Activated naive CD4-positive, alpha-beta T cell treated with anti-CD3 and anti-CD28 coated beads for 36 hours (primary cell): Measurements from ENCODE around the gene CAPN9. TPM values are rescaled to one million over a fixed set of nuclear protein-coding genes. Genes with fewer than 3 reads are reported as not detected.

Experiments used
- CTCF ChIA-PET: fragments of 350-600 bp; sonication (Branson Sonifier 250); formaldehyde crosslinking; loops from one replicate; lab custom pipeline; 2021; ENCODE audit warnings: antibody characterized with exemption; lab: Charles Lee
- DNase-seq: peaks from one replicate; pipeline ENCODE4 v3.0.0-alpha.2; 2020
- H3K27ac Mint-ChIP-seq: one replicate; pipeline ENCODE4 v1.8.0; 2021; ENCODE audit warnings: mild to moderate bottlenecking, mixed read lengths
- H3K27me3 Mint-ChIP-seq: one replicate; pipeline ENCODE4 v1.8.0; 2021; ENCODE audit warnings: low read depth, mixed read lengths
- H3K36me3 Mint-ChIP-seq: one replicate; pipeline ENCODE4 v1.8.0; 2021; ENCODE audit warnings: low read depth, mixed read lengths
- H3K4me1 Mint-ChIP-seq: one replicate; pipeline ENCODE4 v1.8.0; 2021; ENCODE audit warnings: low read depth, mixed read lengths
- H3K4me3 Mint-ChIP-seq: one replicate; pipeline ENCODE4 v1.8.0; 2021; ENCODE audit warnings: mild to moderate bottlenecking, moderate library complexity, mixed read lengths
- H3K9me3 Mint-ChIP-seq: one replicate; pipeline ENCODE4 v1.8.0; 2021; ENCODE audit warnings: mixed read lengths
- intact Hi-C: fragments of 100-400 bp; cut with micrococcal nuclease; formaldehyde crosslinking; loops from one replicate; pipeline ENCODE4 v1.15.1; 2023
- total RNA-seq, 2 experiments: library from RNA; stranded (reverse); gene quantifications; one replicate each; pipeline ENCODE4 v1.2.3, GENCODE V29; 2021

CAPN9 gene
- total RNA-seq, 2 experiments from 2014 or later: not detected

DNA sequence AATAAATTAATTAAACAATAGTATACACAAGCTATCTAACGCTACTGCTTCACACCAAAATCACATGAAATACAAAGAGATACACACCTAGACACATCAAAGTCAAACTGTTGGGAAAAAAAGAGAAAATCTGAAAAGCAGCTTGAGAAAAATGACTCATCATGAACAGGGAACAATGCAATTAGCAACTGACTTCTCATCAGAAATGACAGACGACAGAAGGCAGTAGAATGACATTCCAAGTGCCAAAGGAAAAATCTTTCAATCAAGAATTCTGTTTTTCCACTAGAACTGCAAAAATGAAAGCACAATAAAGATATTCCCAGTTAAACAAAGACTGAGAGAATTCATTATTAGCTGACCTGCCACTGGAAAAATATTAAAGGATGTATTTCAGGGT, 57.2 kb downstream of the CAPN9 start:
- H3K4me3 Mint-ChIP-seq: no peak overlapping the region
- no peaks in the 10 kb centered on the region for H3K36me3 Mint-ChIP-seq
- intact Hi-C loops: no loop called here
- no peak overlapping the region for H3K27ac Mint-ChIP-seq
- no peak for DNase-seq
- H3K9me3 Mint-ChIP-seq: peaks cover 3% of the 10 kb centered on the region
- H3K4me1 Mint-ChIP-seq: no peaks in the 10 kb centered on the region
- CTCF ChIA-PET: interaction anchor here (0.6 kb wide), 1 partner anchor 479 kb away, joined by 3 read pairs; no protein-coding TSS in a partner anchor
- peaks cover 4% of the 10 kb centered on the region for H3K27me3 Mint-ChIP-seq

DNA sequence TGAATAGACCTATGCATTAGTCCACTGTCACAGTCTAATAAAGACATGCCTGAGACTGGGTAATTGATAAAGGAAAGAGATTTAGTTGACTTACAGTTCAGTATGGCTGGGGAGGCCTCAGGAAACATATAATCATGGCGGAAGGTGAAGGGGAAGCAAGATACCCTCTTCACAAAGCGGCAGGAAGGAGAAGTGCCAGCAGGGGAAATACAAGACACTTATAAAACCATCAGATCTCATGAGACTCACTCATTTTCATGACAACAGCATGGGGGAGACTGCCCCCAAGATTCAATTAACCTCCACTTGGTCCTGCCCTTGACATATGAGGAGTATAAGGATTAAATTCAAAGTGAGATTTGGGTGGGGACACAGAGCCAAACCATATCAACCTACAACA, 59.4 kb downstream of the CAPN9 start:
- no peak for DNase-seq
- CTCF ChIA-PET: no interaction called here

DNA sequence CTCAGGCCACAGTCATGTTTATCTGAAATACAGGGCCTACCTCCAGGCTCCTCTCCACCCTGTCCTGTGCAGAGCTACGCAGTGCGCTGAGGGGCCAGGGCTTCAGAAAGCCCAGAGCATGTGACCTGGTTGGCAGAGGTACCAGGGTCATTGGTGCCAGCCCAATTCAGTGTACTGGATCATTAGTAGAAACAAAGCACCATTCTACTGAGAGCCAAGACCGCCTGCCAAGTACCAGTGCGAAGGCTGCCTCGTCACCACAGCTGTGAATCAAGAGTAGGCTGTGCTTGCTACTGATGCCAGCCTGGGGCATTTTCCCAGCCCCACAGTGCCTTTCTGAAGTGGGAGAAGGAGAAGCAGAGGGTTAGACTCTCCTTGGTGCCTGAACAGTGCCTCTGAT, 59.8 kb downstream of the CAPN9 start:
- no peaks in the 10 kb centered on the region for H3K4me1 Mint-ChIP-seq
- intact Hi-C loops: no loop called here
- CTCF ChIA-PET: interaction anchor here (0.7 kb wide), 1 partner anchor 11 kb away, joined by 3 read pairs; no protein-coding TSS in a partner anchor
- no peak for DNase-seq
- H3K36me3 Mint-ChIP-seq: no peaks in the 10 kb centered on the region
- H3K27ac Mint-ChIP-seq: no peak overlapping the region
- H3K4me3 Mint-ChIP-seq: no peak overlapping the region
- peaks cover 7% of the 10 kb centered on the region for H3K9me3 Mint-ChIP-seq
- peaks cover 2% of the 10 kb centered on the region for H3K27me3 Mint-ChIP-seq

More for the DNA sequence above, 59.4 kb downstream of the CAPN9 start:
- Mint-ChIP-seq H3K4me3 (no peak overlapping the region), H3K27ac (no peak overlapping the region), H3K4me1 (no peaks in the 10 kb centered on the region), H3K27me3 (peaks cover 3% of the 10 kb centered on the region), H3K9me3 (peaks cover 5% of the 10 kb centered on the region), H3K36me3 (no peaks in the 10 kb centered on the region)
- intact Hi-C loops: no loop called here

DNA sequence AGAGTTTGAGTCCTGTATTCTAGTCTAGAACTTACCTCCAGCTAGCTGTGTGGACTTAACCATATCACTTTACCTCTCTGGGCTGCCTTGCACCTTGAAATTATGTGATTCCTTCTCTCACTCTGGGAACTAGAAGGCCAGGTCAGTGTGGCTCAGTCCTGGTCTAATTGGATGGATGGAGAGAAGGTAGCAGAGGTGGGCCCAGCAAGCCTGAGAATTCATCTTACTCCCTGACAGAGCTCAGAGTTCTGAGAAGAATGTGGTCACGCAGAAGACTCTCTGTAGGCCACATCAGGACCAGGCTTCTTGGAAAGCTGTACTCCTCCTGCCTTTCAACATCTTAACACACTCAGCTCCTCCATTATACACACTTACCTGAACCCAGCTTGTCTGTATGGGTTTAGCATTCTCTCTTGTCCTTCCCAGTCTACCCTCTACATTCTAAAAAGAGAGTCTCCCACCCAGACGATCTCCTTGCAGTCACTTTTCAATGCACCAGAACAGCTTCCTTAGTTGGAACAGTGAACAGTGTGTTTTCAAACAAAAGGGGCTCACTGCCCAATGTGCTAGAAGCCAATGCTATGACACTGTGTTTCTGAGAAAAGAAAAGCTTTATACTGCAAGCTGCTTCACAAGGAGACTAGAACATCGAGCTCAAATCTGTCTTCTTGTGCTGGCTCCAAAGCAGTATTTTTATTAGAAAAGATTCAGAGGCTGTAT, 60.5 kb downstream of the CAPN9 start:
- intact Hi-C loops: no loop called here
- H3K36me3 Mint-ChIP-seq: peaks cover 2% of the 10 kb centered on the region
- H3K9me3 Mint-ChIP-seq: peaks cover 13% of the 10 kb centered on the region
- H3K4me3 Mint-ChIP-seq: no peak overlapping the region
- H3K27ac Mint-ChIP-seq: no peak overlapping the region
- DNase-seq: no peak
- no peaks in the 10 kb centered on the region for H3K4me1 Mint-ChIP-seq
- CTCF ChIA-PET: interaction anchor here (0.7 kb wide), 1 partner anchor 12 kb away, joined by 3 read pairs; no protein-coding TSS in a partner anchor
- H3K27me3 Mint-ChIP-seq: no peaks in the 10 kb centered on the region

DNA sequence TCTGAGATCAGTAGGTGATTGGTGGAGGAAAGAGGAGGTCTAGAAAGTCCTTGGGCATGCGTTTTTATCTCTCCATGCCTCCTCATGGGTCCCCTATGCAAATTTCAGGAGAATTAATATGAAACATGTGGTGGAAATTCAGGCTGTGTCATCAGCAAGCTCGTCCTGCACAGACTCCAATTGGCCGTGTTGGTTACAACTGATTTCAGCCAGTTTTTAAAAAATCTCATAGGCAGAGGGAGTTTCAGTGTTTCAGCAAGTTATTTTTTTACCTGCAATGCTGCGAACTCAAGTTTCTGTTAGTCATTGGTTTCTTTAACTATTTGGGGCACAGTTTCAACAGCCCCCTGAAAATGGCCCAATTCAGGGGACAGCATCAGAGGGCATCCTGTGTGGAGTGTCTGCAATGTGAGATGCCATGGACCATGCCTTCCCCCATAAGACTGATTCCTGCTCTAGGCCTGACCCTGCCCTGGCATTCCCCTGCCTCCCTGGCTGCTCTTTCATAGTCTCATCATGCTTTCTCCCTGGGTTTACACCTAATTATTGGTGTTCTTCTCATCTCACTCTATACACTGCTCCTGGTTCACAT, 61.2 kb downstream of the CAPN9 start:
- CTCF ChIA-PET: no interaction called here
- Mint-ChIP-seq H3K4me3 (no peak overlapping the region), H3K9me3 (peaks cover 19% of the 10 kb centered on the region), H3K36me3 (peaks cover 3% of the 10 kb centered on the region), H3K4me1 (no peaks in the 10 kb centered on the region), H3K27me3 (no peaks in the 10 kb centered on the region), H3K27ac (no peak overlapping the region)
- intact Hi-C loops: no loop called here
- no peak for DNase-seq

DNA sequence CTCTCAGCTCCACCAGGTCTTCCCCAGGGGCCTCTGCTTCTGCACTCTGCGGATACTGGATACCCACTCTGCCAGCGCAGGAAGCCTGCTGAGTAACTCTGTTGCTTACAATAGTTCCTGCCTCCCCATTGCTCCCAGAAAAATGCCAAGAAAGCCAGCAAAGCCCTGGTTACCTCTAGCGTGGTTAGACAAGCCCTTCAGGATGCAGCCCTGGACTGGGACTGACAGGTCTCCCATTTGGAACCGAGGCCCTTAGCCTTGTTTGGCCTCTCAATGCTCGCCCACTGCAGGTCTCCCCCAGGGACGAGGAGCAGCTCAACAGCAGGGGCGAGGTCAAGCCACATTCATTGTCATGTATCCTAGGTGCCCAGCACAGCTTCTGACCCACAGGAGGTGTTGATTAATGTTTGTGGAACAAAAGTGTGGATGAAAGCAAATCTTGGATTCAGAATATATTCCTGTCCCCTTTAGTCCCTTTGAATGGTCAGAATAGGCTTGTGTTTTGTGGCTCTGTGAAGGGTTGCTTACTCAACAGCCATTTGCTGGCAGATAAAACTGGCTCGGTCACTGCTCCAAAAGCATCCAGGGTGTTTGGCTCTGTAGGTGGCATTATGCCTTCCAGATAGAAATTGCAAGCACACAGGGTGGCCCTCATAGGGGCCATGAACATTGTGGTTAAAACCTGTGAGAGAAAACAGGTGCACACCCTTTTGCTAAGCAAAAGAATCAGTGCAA, 62.2 kb downstream of the CAPN9 start:
- CTCF ChIA-PET: no interaction called here
- Mint-ChIP-seq H3K4me1 (no peaks in the 10 kb centered on the region), H3K27ac (no peak overlapping the region), H3K4me3 (no peak overlapping the region), H3K36me3 (peaks cover 4% of the 10 kb centered on the region), H3K9me3 (peaks cover 24% of the 10 kb centered on the region), H3K27me3 (peaks cover 4% of the 10 kb centered on the region)
- DNase-seq: no peak
- intact Hi-C loops: no loop called here

DNA sequence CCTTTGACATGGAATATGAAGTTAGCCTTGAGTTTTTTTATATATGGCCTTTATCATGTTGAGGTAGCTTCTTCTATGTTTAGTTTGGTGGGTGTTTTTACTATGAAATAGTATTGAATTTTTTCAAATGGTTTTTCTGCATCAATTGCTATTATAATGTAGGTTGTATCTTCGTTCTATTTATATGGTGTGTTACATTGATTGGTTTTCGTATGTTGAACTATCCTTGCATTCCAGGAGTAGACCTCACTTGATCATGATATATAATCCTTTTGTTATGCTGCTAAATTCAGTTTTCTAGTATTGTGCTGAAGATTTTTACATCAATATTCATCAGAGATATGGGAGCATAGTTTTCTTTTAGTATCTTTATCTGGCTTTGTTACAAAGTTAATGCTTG, 65.4 kb downstream of the CAPN9 start:
- H3K36me3 Mint-ChIP-seq: peaks cover 4% of the 10 kb centered on the region
- H3K4me3 Mint-ChIP-seq: no peak overlapping the region
- H3K9me3 Mint-ChIP-seq: peaks cover 21% of the 10 kb centered on the region
- H3K27ac Mint-ChIP-seq: no peak overlapping the region
- intact Hi-C loops: no loop called here
- H3K27me3 Mint-ChIP-seq: peaks cover 9% of the 10 kb centered on the region
- CTCF ChIA-PET: no interaction called here
- H3K4me1 Mint-ChIP-seq: no peaks in the 10 kb centered on the region
- no peak for DNase-seq

DNA sequence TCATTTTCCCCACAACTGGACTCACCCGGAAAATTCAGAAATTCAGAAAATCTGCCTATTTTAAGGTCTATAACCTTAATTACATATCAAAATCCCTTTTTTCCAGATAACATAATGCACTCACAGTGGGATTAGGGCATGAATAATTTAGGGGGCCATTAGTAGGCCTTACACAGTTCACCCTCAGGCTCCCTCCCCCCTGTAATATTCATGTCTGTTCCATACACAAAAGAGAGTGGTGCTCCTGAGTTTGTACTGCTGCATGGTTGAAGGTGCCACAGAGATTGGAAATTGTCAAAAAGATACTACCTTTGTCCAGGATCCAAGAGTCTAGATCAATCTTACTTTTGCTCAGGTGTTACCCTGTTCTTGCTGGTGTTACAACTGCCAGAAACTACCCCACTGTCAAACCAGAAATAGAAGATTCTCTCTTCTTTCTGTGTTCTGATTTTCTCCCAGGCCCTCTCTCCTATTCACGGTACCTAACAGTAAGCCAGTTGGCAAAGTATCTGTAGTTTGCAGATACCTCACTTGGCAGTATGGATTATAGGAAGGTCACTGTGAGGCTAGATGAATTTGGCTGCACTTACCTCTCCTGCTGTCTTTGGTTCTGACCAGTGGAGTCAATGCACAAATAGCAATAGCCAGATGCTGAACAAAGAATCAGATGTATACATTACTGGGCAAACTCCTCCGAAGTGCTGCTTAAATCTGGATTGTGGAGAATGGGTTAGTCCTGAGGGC, 67.9 kb downstream of the CAPN9 start:
- Mint-ChIP-seq H3K36me3 (peaks cover 4% of the 10 kb centered on the region), H3K9me3 (peaks cover 21% of the 10 kb centered on the region), H3K27ac (no peak overlapping the region), H3K4me3 (no peak overlapping the region), H3K27me3 (peaks cover 13% of the 10 kb centered on the region), H3K4me1 (no peaks in the 10 kb centered on the region)
- no peak for DNase-seq
- CTCF ChIA-PET: no interaction called here
- intact Hi-C loops: no loop called here

DNA sequence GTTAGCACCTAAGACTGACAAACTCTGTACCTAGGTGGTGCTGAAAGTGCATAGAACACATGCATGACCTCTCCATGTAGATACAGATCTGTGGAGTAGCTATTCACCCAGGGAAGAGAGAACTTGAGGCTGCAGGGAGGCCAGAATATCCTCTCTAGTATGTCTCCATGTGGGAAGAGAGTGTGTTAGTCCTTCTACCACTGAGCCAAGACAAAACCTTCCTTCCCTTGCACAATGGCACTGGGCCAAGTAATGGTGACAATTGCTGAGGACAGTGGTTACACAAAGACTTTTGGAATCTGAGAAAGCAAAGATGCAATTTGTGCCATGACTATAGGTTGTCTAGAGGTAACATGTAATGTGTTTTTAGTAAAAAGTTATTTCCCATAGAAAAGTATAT, 68.8 kb downstream of the CAPN9 start:
- no peak for DNase-seq
- Mint-ChIP-seq H3K4me3 (no peak overlapping the region), H3K4me1 (no peaks in the 10 kb centered on the region), H3K27ac (no peak overlapping the region), H3K9me3 (peaks cover 21% of the 10 kb centered on the region), H3K27me3 (peaks cover 13% of the 10 kb centered on the region), H3K36me3 (peaks cover 4% of the 10 kb centered on the region)
- intact Hi-C loops: no loop called here
- CTCF ChIA-PET: no interaction called here

DNA sequence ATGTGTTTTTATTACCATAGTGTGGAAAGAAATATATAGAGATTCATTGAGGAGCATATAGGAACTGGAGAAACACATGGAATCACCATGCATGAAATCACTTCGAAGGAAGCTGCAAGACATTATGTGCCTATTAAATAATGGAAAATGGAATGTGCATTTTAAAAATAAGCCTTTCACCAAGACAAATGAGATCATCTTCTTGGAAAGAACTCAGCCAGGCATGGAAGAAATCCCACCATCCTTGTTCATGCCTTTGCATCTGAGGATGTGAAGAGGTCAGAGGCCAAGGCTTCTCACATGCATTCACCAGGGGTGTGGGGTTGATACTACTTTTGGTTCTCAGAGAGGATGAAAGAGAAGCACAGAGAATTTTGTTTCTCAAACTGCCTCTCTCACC, 71.2 kb downstream of the CAPN9 start:
- CTCF ChIA-PET: no interaction called here
- no peak overlapping the region for H3K4me3 Mint-ChIP-seq
- H3K4me1 Mint-ChIP-seq: no peaks in the 10 kb centered on the region
- H3K27me3 Mint-ChIP-seq: peaks cover 13% of the 10 kb centered on the region
- no peak for DNase-seq
- intact Hi-C loops: no loop called here
- peaks cover 5% of the 10 kb centered on the region for H3K9me3 Mint-ChIP-seq
- no peak overlapping the region for H3K27ac Mint-ChIP-seq
- peaks cover 2% of the 10 kb centered on the region for H3K36me3 Mint-ChIP-seq

DNA sequence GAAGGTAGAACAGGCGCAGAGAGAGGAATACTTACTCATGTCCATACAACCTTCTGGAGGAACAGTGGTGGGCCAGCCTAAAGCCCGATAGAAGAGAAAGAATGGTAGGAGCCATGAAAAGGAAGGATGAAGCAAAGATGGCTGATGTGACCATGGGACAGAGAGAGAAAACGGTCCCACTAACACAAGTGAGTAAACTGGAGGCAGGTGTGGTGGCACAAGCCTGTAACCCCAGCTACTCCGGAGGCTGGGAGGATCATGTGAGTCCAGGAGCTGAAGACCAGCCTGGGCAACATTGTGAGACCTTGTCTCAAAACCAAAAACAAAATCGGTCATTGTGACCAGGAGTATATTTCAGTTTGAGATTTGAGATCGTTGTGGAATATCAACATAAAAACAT, 71.7 kb downstream of the CAPN9 start:
- no peaks in the 10 kb centered on the region for H3K36me3 Mint-ChIP-seq
- H3K9me3 Mint-ChIP-seq: peaks cover 1% of the 10 kb centered on the region
- no peak for DNase-seq
- H3K4me1 Mint-ChIP-seq: no peaks in the 10 kb centered on the region
- CTCF ChIA-PET: no interaction called here
- H3K27ac Mint-ChIP-seq: no peak overlapping the region
- intact Hi-C loops: no loop called here
- H3K27me3 Mint-ChIP-seq: peaks cover 10% of the 10 kb centered on the region
- no peak overlapping the region for H3K4me3 Mint-ChIP-seq

DNA sequence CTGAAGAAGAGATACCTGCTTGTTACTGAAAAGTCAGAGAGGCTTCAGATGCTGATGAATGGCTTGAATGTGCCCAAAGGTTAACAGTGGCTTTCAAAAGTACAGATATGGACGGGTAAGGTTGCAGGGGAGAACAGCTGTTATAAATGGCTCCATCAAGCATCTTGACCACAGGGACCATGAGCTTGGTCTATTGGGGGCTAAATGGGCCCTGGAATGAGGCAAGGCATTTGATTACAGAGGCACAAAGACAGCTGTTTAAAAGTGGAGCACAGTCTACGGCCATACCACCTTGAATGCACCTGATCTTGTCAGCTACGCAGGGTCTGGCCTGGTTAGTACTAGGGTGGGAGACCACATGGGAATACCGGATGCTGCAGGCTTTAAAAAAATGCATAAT, 72.8 kb downstream of the CAPN9 start:
- Mint-ChIP-seq H3K27me3 (peaks cover 9% of the 10 kb centered on the region), H3K27ac (no peak overlapping the region), H3K36me3 (no peaks in the 10 kb centered on the region), H3K9me3 (no peaks in the 10 kb centered on the region), H3K4me1 (no peaks in the 10 kb centered on the region), H3K4me3 (no peak overlapping the region)
- no peak for DNase-seq
- CTCF ChIA-PET: no interaction called here
- intact Hi-C loops: no loop called here
